HG03159 (cell line): ENCODE data around the gene SUDS3.

ENCODE experiments used
- ATAC-seq: cut with Tn5 transposase; IDR thresholded peaks from one replicate; pipeline ENCODE4 v1.9.1; 2021; ENCODE audit warnings: mild to moderate bottlenecking, moderate library complexity; ENCODE audit not compliant: unreplicated experiment

SUDS3 gene

GRCh38 chr12:118356809-118357256 lies 19.5 kb upstream of the SUDS3 start:
- no peak for ATAC-seq

GRCh38 chr12:118357257-118358007 lies 18.9 kb upstream of the SUDS3 start:
- peak; percentile 65 for ATAC-seq

- no peak for ATAC-seq
Observed at GRCh38 chr12:118358008-118358359, 18.4 kb upstream of the SUDS3 start.

- ATAC-seq, result no peak
Observed at GRCh38 chr12:118358612-118359540, 17.5 kb upstream of the SUDS3 start.

- no peak for ATAC-seq
Observed at GRCh38 chr12:118359541-118359915, 16.8 kb upstream of the SUDS3 start.

- no peak for ATAC-seq
Observed at GRCh38 chr12:118361092-118361404, 15.3 kb upstream of the SUDS3 start.

GRCh38 chr12:118361889-118362288 lies 14.5 kb upstream of the SUDS3 start:
- ATAC-seq, result no peak

- no peak for ATAC-seq
Observed at GRCh38 chr12:118368821-118369220, 7.5 kb upstream of the SUDS3 start.

GRCh38 chr12:118370601-118371000 lies 5.8 kb upstream of the SUDS3 start:
- no peak for ATAC-seq

- no peak for ATAC-seq
Observed at GRCh38 chr12:118371321-118372282, 4.8 kb upstream of the SUDS3 start.

GRCh38 chr12:118372541-118373495 lies 3.5 kb upstream of the SUDS3 start, which contains the start of gene TAOK3:
TSS of gene TAOK3 (minus strand) at chr12:118372907. CDS start at chr12:118255567, 117,340 bp downstream.
- peak; percentile 75 for ATAC-seq

GRCh38 chr12:118373616-118374015 lies 2.7 kb upstream of the SUDS3 start:
- no peak for ATAC-seq

GRCh38 chr12:118374126-118374725 lies 2.1 kb upstream of the SUDS3 start:
- ATAC-seq, result no peak

- no peak for ATAC-seq
Observed at GRCh38 chr12:118374909-118375308, 1.4 kb upstream of the SUDS3 start.

GRCh38 chr12:118375348-118375747 lies 1.0 kb upstream of the SUDS3 start:
- no peak for ATAC-seq

- ATAC-seq, result no peak
Observed at GRCh38 chr12:118377021-118377883, 897 bp downstream of the SUDS3 start.

- ATAC-seq, result no peak
Observed at GRCh38 chr12:118377884-118378470, 1.6 kb downstream of the SUDS3 start.

- ATAC-seq, result no peak
Observed at GRCh38 chr12:118391424-118391823, 15.1 kb downstream of the SUDS3 start.
